Lung (tissue), 12 donors: ENCODE measurements around the gene LIMK2. TPM values are rescaled to one million over a fixed set of nuclear protein-coding genes. Genes with fewer than 3 reads are reported as not detected.

Source experiments
- ATAC-seq: fragments of 200-7000 bp; cut with Tn5 transposase; one replicate; pipeline ENCODE4 v1.9.1; 2020; ENCODE audit warnings: moderate number of reproducible peaks; ENCODE audit not compliant: insufficient read depth, low FRiP score
- DNase-seq, 3 donors: peaks; one replicate each; pipeline ENCODE4 v3.0.0-alpha.2; 2013 to 2017
- H3K27ac ChIP-seq, 2 donors: one replicate each; pipeline ENCODE4 v1.5.1; 2013; ENCODE audit warnings: mild to moderate bottlenecking in 2 of 2, moderate library complexity in 2 of 2, control low read depth in 1 of 2, inconsistent platforms in 1 of 2, low read depth in 1 of 2, low read length in 1 of 2
- H3K27me3 ChIP-seq, 3 donors: one replicate each; pipeline ENCODE4 v1.5.1; 2013; ENCODE audit warnings: low read length in 2 of 3; ENCODE audit not compliant: control insufficient read depth in 3 of 3, insufficient read depth in 3 of 3
- H3K36me3 ChIP-seq, 4 donors: one replicate each; pipeline ENCODE4 v1.5.1; 2013; ENCODE audit warnings: low read length in 4 of 4, mild to moderate bottlenecking in 1 of 4, moderate library complexity in 1 of 4; ENCODE audit not compliant: control insufficient read depth in 4 of 4, insufficient read depth in 4 of 4
- H3K4me1 ChIP-seq, 5 donors: one replicate each; pipeline ENCODE4 v1.5.1; 2013; ENCODE audit warnings: low read length in 5 of 5, mild to moderate bottlenecking in 2 of 5, moderate library complexity in 1 of 5; ENCODE audit not compliant: control insufficient read depth in 5 of 5, insufficient read depth in 5 of 5
- H3K4me3 ChIP-seq: one replicate; pipeline ENCODE4 v1.5.1; 2013; ENCODE audit warnings: mild to moderate bottlenecking, control low read depth, moderate library complexity
- H3K9ac ChIP-seq, 2 donors: one replicate each; pipeline ENCODE4 v1.5.1; 2013; ENCODE audit warnings: low read length in 2 of 2, control low read depth in 1 of 2; ENCODE audit not compliant: insufficient read depth in 1 of 2
- H3K9me3 ChIP-seq, 4 donors: one replicate each; pipeline ENCODE4 v1.5.1; 2013; ENCODE audit warnings: low read length in 3 of 4, mild to moderate bottlenecking in 1 of 4, moderate library complexity in 1 of 4; ENCODE audit not compliant: control insufficient read depth in 4 of 4, insufficient read depth in 3 of 4
- WGBS, 2 donors: extraction: QIAGEN DNeasy Blood & Tissue Kit; methylation state at CpG; one replicate each; pipeline ENCODE4 v1.1.7; 2013; 5-methylcytosine and 5-hydroxymethylcytosine counted together
- polyA plus RNA-seq, 2 donors: library from polyadenylated mRNA; stranded (reverse); fragments of 200-250 nt; gene quantifications; one replicate each; pipeline ENCODE4 v1.2.1, GENCODE V29; 2013
- total RNA-seq, 2 donors: library from RNA; depleted of rRNA in 1 of 2; stranded (reverse); fragments of >200 nt in 1 of 2; gene quantifications; one replicate each; pipeline ENCODE4 v1.2.1, GENCODE V29; 2014 to 2021
- TF ChIP-seq, protein P1 (sequence below): IDR thresholded peaks from 2 replicates; pipeline ENCODE4 v1.5.1; 2012; ENCODE audit warnings: mild to moderate bottlenecking; ENCODE audit errors: control extremely low read depth, extremely low read depth
- donor health status: control.
- donor health status: control.
- donor health status: Bipolar disorder and iron deficiency.
- donor health status: healthy.
- donor health status: DM: yes; HTN: yes; CAD: no.

The LIMK2 gene
- total and polyA plus RNA-seq, 4 donors: 27.3 to 113 (median 81.4) TPM

DNA sequence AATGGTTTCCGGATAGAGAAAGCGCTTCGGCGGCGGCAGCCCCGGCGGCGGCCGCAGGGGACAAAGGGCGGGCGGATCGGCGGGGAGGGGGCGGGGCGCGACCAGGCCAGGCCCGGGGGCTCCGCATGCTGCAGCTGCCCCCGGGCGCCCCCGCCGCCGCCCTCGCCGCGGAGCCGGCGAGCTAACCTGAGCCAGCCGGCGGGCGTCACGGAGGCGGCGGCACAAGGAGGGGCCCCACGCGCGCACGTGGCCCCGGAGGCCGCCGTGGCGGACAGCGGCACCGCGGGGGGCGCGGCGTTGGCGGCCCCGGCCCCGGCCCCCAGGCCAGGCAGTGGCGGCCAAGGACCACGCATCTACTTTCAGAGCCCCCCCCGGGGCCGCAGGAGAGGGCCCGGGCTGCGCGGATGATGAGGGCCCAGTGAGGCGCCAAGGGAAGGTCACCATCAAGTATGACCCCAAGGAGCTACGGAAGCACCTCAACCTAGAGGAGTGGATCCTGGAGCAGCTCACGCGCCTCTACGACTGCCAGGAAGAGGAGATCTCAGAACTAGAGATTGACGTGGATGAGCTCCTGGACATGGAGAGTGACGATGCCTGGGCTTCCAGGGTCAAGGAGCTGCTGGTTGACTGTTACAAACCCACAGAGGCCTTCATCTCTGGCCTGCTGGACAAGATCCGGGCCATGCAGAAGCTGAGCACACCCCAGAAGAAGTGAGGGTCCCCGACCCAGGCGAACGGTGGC is 64.5 kb downstream of the LIMK2 start:
- ATAC-seq: no peak
- no peaks in the 10 kb centered on the region for H3K9me3 ChIP-seq
- peaks cover 0 to 2% (median 0%) of the 10 kb centered on the region in 5 donors for H3K4me1 ChIP-seq
- H3K27ac ChIP-seq: no peak overlapping the region
- no peak overlapping the region for H3K9ac ChIP-seq
- peaks cover 5 to 47% (median 31%) of the 10 kb centered on the region in 4 donors for H3K36me3 ChIP-seq
- no peak overlapping the region for H3K4me3 ChIP-seq
- no peak for DNase-seq
- no peaks in the 10 kb centered on the region for H3K27me3 ChIP-seq
- 94 to 97% methylated on average over 40 to 69 of the region's 69 CpGs for WGBS, 2 donors
- TF ChIP-seq, protein P1, sequence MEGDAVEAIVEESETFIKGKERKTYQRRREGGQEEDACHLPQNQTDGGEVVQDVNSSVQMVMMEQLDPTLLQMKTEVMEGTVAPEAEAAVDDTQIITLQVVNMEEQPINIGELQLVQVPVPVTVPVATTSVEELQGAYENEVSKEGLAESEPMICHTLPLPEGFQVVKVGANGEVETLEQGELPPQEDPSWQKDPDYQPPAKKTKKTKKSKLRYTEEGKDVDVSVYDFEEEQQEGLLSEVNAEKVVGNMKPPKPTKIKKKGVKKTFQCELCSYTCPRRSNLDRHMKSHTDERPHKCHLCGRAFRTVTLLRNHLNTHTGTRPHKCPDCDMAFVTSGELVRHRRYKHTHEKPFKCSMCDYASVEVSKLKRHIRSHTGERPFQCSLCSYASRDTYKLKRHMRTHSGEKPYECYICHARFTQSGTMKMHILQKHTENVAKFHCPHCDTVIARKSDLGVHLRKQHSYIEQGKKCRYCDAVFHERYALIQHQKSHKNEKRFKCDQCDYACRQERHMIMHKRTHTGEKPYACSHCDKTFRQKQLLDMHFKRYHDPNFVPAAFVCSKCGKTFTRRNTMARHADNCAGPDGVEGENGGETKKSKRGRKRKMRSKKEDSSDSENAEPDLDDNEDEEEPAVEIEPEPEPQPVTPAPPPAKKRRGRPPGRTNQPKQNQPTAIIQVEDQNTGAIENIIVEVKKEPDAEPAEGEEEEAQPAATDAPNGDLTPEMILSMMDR: no peak

DNA sequence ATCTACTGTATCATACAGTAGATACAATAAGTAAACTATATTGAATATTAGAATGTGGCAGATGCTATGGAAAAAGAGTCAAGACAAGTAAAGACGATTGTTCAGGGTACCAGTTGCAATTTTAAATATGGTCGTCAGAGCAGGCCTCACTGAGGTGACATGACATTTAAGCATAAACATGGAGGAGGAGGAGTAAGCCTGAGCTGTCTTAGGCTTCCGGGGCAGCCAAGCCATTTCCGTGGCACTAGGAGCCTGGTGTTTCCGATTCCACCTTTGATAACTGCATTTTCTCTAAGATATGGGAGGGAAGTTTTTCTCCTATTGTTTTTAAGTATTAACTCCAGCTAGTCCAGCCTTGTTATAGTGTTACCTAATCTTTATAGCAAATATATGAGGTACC is 65.6 kb downstream of the LIMK2 start:
- Histone ChIP-seq H3K4me1 (no peaks in the 10 kb centered on the region), H3K36me3 (peaks cover 5 to 52% (median 26%) of the 10 kb centered on the region in 4 donors), H3K4me3 (no peak overlapping the region), H3K27ac (no peak overlapping the region), H3K9me3 (no peaks in the 10 kb centered on the region), H3K27me3 (no peaks in the 10 kb centered on the region), H3K9ac (no peak overlapping the region)
- WGBS, 2 donors: 62 to 69% methylated on average over 5 of the region's 5 CpGs
- TF ChIP-seq, protein P1: no peak
- no peak for DNase-seq
- ATAC-seq: no peak

DNA sequence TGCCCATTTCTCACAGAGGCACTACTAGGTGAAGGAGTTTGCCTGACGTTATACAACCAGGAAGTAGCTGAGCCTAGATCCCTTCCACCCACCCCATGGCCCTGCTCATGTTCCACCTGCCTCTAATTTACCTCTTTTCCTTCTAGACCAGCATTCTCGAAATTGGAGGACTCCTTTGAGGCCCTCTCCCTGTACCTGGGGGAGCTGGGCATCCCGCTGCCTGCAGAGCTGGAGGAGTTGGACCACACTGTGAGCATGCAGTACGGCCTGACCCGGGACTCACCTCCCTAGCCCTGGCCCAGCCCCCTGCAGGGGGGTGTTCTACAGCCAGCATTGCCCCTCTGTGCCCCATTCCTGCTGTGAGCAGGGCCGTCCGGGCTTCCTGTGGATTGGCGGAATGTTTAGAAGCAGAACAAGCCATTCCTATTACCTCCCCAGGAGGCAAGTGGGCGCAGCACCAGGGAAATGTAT is 66.1 kb downstream of the LIMK2 start:
- H3K4me1 ChIP-seq: no peaks in the 10 kb centered on the region
- H3K27me3 ChIP-seq: no peaks in the 10 kb centered on the region
- no peak overlapping the region for H3K9ac ChIP-seq
- peak overlapping the region in 1 of 2 donors; percentile 49 for H3K27ac ChIP-seq
- WGBS, 2 donors: 81 to 90% methylated on average over 9 of the region's 9 CpGs
- H3K4me3 ChIP-seq: no peak overlapping the region
- no peak for ATAC-seq
- H3K9me3 ChIP-seq: no peaks in the 10 kb centered on the region
- TF ChIP-seq, protein P1: no peak
- DNase-seq: no peak
- H3K36me3 ChIP-seq: peaks cover 5 to 54% (median 23%) of the 10 kb centered on the region in 4 donors
